ENCODE measurements around the gene ZNF335. TPM values are rescaled to one million over a fixed set of nuclear protein-coding genes. Genes with fewer than 3 reads are reported as not detected.
A peak's percentile ranks its signal among the peaks of the same experiment; 100 is the strongest.

Gene ZNF335
- total RNA-seq, 4 donors from 2014 or later = 10.5 to 22.5 (median 19.8) TPM

- Histone ChIP-seq H3K36me3 (peaks cover 43 to 91% (median 54%) of the 10 kb centered on the region in 3 donors), H3K9me3 (no peaks in the 10 kb centered on the region), H3K27ac (no peak overlapping the region), H3K4me3 (no peak overlapping the region), H3K4me1 (peaks cover 0 to 35% (median under 1%) of the 10 kb centered on the region in 3 donors), H3K27me3 (no peaks in the 10 kb centered on the region)
- WGBS, 2 donors = 96% methylated on average over 4 to 5 of the region's 9 CpGs
- TF ChIP-seq POLR2A (IDR thresholded peaks at IDR 0.05) (no peak), CTCF (IDR thresholded peaks at IDR 0.05) (no peak)
- DNase-seq = no peak
- intact Hi-C loops (cut with DNase I) = no loop called here
Observed at GRCh38 chr20:45953672-45954071, 18.3 kb downstream of the ZNF335 start.

- Histone ChIP-seq H3K36me3 (peaks cover 46 to 91% (median 49%) of the 10 kb centered on the region in 3 donors), H3K27ac (no peak overlapping the region), H3K9me3 (no peaks in the 10 kb centered on the region), H3K27me3 (no peaks in the 10 kb centered on the region), H3K4me1 (peaks cover 0 to 43% (median 5%) of the 10 kb centered on the region in 3 donors), H3K4me3 (no peak overlapping the region)
- WGBS, 2 donors = 83% methylated on average over 3 of the region's 5 CpGs; no CpG with 5 or more reads in 1 of the 2 donors
- no peak for DNase-seq
- intact Hi-C loops (cut with DNase I) = no loop called here
- no peak for TF ChIP-seq CTCF (IDR thresholded peaks at IDR 0.05)
- TF ChIP-seq POLR2A (IDR thresholded peaks at IDR 0.05) = no peak
Observed at GRCh38 chr20:45952861-45953260, 19.1 kb downstream of the ZNF335 start.

- Histone ChIP-seq H3K9me3 (no peaks in the 10 kb centered on the region), H3K27ac (no peak overlapping the region), H3K36me3 (peaks cover 43 to 91% (median 45%) of the 10 kb centered on the region in 3 donors), H3K27me3 (no peaks in the 10 kb centered on the region), H3K4me3 (no peak overlapping the region), H3K4me1 (peaks cover 0 to 50% (median 9%) of the 10 kb centered on the region in 3 donors)
- intact Hi-C loops (cut with DNase I) = no loop called here
- TF ChIP-seq POLR2A (IDR thresholded peaks at IDR 0.05) (no peak), CTCF (IDR thresholded peaks at IDR 0.05) (no peak)
- no peak for DNase-seq
- 80 to 100% methylated on average over 2 to 6 of the region's 19 CpGs for WGBS, 2 donors
Observed at GRCh38 chr20:45951925-45952834, 19.8 kb downstream of the ZNF335 start.

GRCh38 chr20:45950330-45950646, 21.7 kb downstream of the ZNF335 start:
- no peak overlapping the region for H3K4me3 ChIP-seq
- peaks cover 13 to 69% (median 26%) of the 10 kb centered on the region in 3 donors for H3K4me1 ChIP-seq
- TF ChIP-seq CTCF (IDR thresholded peaks at IDR 0.05) (no peak), POLR2A (IDR thresholded peaks at IDR 0.05) (no peak)
- no peak for DNase-seq
- H3K9me3 ChIP-seq = no peaks in the 10 kb centered on the region
- peaks cover 51 to 91% (median 59%) of the 10 kb centered on the region in 3 donors for H3K36me3 ChIP-seq
- H3K27ac ChIP-seq = peak overlapping the region in 1 of 4 donors; percentile 21
- intact Hi-C loops (cut with DNase I) = no loop called here
- no peaks in the 10 kb centered on the region for H3K27me3 ChIP-seq
- 49% methylated on average over 5 of the region's 9 CpGs; no CpG with 5 or more reads in 1 of the 2 donors for WGBS, 2 donors
